Hepatocyte (in vitro differentiated cells): ENCODE results near the gene ZNF628. TPM values are rescaled to one million over a fixed set of nuclear protein-coding genes. Genes with fewer than 3 reads are reported as not detected.

Source experiments
- DNase-seq: peaks from one replicate; pipeline ENCODE4 v3.0.0-alpha.2; 2016; ENCODE audit warnings: low spot score
- H2AFZ ChIP-seq: fragments of 200-600 bp; sonication (generic); 2 replicates; pipeline ENCODE4 v1.6.0; 2016; ENCODE audit warnings: antibody characterized with exemption, mild to moderate bottlenecking
- H3K27ac ChIP-seq: fragments of 200-600 bp; sonication (generic); 2 replicates; pipeline ENCODE4 v1.5.1; 2016; ENCODE audit warnings: mild to moderate bottlenecking
- H3K27me3 ChIP-seq: fragments of 200-600 bp; sonication (generic); 2 replicates; pipeline ENCODE4 v1.6.1; 2016
- H3K36me3 ChIP-seq: fragments of 200-600 bp; sonication (generic); replicated peaks from 2 replicates; pipeline ENCODE4 v1.5.1; 2016; ENCODE audit warnings: low read depth; ENCODE audit not compliant: insufficient read depth
- H3K4me1 ChIP-seq: fragments of 200-600 bp; sonication (generic); 2 replicates; pipeline ENCODE4 v1.5.1; 2016; ENCODE audit warnings: mild to moderate bottlenecking, moderate library complexity; ENCODE audit not compliant: insufficient read depth
- H3K4me2 ChIP-seq: fragments of 200-600 bp; sonication (generic); 2 replicates; pipeline ENCODE4 v1.6.0; 2016
- H3K4me3 ChIP-seq: fragments of 200-600 bp; sonication (generic); 2 replicates; pipeline ENCODE4 v1.5.1; 2016; ENCODE audit warnings: mild to moderate bottlenecking
- H3K79me2 ChIP-seq: fragments of 200-600 bp; sonication (generic); 2 replicates; pipeline ENCODE4 v1.6.0; 2017; ENCODE audit warnings: mild to moderate bottlenecking
- H3K9me2 ChIP-seq: fragments of 200-600 bp; sonication (generic); replicated peaks from 2 replicates; pipeline ENCODE4 v1.6.0; 2017; ENCODE audit warnings: mild to moderate bottlenecking; ENCODE audit not compliant: insufficient read depth
- H3K9me3 ChIP-seq: fragments of 200-600 bp; sonication (generic); 2 replicates; pipeline ENCODE4 v1.5.1; 2016; ENCODE audit warnings: low read depth, mild to moderate bottlenecking
- H4K20me1 ChIP-seq: fragments of 200-600 bp; sonication (generic); 2 replicates; pipeline ENCODE4 v1.6.0; 2016; ENCODE audit warnings: mild to moderate bottlenecking; ENCODE audit not compliant: insufficient read depth, poor library complexity, severe bottlenecking
- EZH2 ChIP-seq: fragments of 200-600 bp; sonication (generic); IDR thresholded peaks from 2 replicates; pipeline ENCODE4 v1.6.1; 2016; ENCODE audit warnings: antibody characterized with exemption, mild to moderate bottlenecking, borderline replicate concordance
- EZH2phosphoT487 ChIP-seq: fragments of 200-600 bp; sonication (generic); IDR thresholded peaks from one replicate; pipeline ENCODE4 v1.6.1; 2018; ENCODE audit warnings: antibody characterized with exemption, mild to moderate bottlenecking, low read depth, moderate library complexity; ENCODE audit not compliant: unreplicated experiment, severe bottlenecking
- WGBS: methylation state at CpG from one replicate; pipeline ENCODE4 v1.1.6; 2016; ENCODE audit warnings: low lambda C conversion rate; ENCODE audit errors: missing lambda C conversion rate; 5-methylcytosine and 5-hydroxymethylcytosine counted together
- polyA plus RNA-seq: library from polyadenylated mRNA; unstranded; fragments of >200 nt; fragmentation: Nextera tagmentation; extraction: Ambion mirVana; gene quantifications from 2 replicates; pipeline ENCODE4 v1.2.1, GENCODE V29; 2016
- total RNA-seq: library from RNA; depleted of rRNA; stranded (reverse); fragments of >200 nt; gene quantifications from 2 replicates; pipeline ENCODE4 v1.2.3, GENCODE V29; 2014
- TF ChIP-seq, protein P1 (sequence below): fragments of 200-600 bp; sonication (generic); IDR thresholded peaks from 2 replicates; pipeline ENCODE4 v1.5.1; 2016; ENCODE audit warnings: antibody characterized with exemption, mild to moderate bottlenecking; ENCODE audit not compliant: poor library complexity

ZNF628 gene
- total and polyA plus RNA-seq, 2 experiments from 2014 or later, result 1.2 to 4.7 TPM

DNA sequence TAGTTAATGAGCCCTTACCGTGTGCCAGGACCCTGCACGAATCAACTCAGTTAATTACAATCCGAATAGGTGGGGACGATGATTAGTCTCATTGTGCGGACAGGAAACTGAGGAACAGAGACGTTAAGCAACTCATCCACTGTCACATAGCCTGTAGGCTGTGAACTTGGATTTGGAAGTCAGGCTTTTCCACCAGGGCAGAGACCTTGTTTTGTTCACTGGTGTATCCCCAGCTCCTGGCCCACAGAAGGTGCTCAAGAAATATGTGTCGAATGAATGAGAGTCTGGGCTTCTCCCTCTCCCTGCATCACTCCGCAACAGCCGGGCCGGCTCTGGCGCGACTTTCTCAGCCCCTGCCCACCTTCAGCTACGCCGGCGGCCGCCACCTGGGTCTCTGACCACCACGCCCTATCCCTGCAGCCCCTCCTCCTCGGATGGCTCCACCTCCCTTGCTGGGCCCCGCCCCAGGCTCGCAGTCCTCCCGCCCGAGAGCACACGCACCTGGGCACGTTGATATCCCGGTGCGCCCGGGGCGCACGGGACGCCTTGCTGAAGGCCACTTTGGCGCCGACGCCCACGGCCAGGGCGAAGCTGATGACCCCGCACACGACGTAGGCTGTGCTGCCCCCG is 34.6 kb upstream of the ZNF628 start:
- no peaks in the 10 kb centered on the region for H3K9me3 ChIP-seq
- peaks cover 63% of the 10 kb centered on the region for H3K27me3 ChIP-seq
- no peaks in the 10 kb centered on the region for H3K36me3 ChIP-seq
- H3K9me2 ChIP-seq, result no peaks in the 10 kb centered on the region
- peak overlapping the region; percentile 46 for H3K4me2 ChIP-seq
- H4K20me1 ChIP-seq, result no peaks in the 10 kb centered on the region
- 3% methylated on average over 27 of the region's 39 CpGs for WGBS
- DNase-seq, result no peak
- no peaks in the 10 kb centered on the region for H3K79me2 ChIP-seq
- no peak overlapping the region for H3K27ac ChIP-seq
- H2AFZ ChIP-seq, result no peak overlapping the region
- no peaks in the 10 kb centered on the region for H3K4me1 ChIP-seq
- no peak overlapping the region for H3K4me3 ChIP-seq
- TF ChIP-seq, protein P1, sequence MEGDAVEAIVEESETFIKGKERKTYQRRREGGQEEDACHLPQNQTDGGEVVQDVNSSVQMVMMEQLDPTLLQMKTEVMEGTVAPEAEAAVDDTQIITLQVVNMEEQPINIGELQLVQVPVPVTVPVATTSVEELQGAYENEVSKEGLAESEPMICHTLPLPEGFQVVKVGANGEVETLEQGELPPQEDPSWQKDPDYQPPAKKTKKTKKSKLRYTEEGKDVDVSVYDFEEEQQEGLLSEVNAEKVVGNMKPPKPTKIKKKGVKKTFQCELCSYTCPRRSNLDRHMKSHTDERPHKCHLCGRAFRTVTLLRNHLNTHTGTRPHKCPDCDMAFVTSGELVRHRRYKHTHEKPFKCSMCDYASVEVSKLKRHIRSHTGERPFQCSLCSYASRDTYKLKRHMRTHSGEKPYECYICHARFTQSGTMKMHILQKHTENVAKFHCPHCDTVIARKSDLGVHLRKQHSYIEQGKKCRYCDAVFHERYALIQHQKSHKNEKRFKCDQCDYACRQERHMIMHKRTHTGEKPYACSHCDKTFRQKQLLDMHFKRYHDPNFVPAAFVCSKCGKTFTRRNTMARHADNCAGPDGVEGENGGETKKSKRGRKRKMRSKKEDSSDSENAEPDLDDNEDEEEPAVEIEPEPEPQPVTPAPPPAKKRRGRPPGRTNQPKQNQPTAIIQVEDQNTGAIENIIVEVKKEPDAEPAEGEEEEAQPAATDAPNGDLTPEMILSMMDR, result no peak
- peak; percentile 93 for TF ChIP-seq EZH2
- peak; percentile 18 for TF ChIP-seq EZH2phosphoT487

DNA sequence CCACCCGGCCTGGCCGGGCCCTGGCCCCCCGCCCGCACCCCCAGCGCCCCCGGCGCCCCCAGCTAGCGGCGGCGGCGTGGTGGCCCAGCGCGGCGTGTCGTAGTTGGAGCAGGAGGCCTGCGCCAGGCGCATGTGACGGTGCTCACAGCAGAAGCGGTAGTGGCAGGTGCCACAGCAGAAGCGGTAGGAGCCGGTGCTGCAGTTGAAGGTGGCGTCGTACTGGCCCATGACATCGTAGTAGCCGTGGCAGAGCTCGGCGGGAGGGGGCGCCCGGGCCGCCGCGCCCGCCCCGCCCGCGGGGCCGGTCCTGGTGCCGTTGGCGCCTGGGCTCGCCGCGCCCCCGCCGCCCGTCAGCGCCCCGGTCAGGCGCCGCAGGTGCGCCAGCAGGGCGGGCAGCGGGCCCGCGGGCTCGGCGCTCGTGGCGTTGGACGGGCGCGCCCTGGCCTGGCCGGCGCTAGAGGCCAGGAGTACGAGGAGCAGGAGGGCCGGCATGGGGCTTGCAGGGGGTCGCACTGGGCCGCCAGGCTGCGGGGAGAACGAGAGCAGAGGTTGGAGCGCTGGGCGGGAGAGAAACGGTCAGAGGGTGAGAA is 34.0 kb upstream of the ZNF628 start:
- no peaks in the 10 kb centered on the region for H3K36me3 ChIP-seq
- DNase-seq, result no peak
- H3K4me2 ChIP-seq, result peak overlapping the region; percentile 46
- no peak overlapping the region for H3K4me3 ChIP-seq
- H3K4me1 ChIP-seq, result no peaks in the 10 kb centered on the region
- peaks cover 70% of the 10 kb centered on the region for H3K27me3 ChIP-seq
- H3K9me3 ChIP-seq, result no peaks in the 10 kb centered on the region
- 3% methylated on average over 49 of the region's 72 CpGs for WGBS
- TF ChIP-seq EZH2phosphoT487 (no peak), EZH2 (no peak)
- TF ChIP-seq, protein P1, result no peak
- H3K27ac ChIP-seq, result no peak overlapping the region
- H3K79me2 ChIP-seq, result no peaks in the 10 kb centered on the region
- H3K9me2 ChIP-seq, result no peaks in the 10 kb centered on the region
- H2AFZ ChIP-seq, result no peak overlapping the region
- H4K20me1 ChIP-seq, result no peaks in the 10 kb centered on the region

DNA sequence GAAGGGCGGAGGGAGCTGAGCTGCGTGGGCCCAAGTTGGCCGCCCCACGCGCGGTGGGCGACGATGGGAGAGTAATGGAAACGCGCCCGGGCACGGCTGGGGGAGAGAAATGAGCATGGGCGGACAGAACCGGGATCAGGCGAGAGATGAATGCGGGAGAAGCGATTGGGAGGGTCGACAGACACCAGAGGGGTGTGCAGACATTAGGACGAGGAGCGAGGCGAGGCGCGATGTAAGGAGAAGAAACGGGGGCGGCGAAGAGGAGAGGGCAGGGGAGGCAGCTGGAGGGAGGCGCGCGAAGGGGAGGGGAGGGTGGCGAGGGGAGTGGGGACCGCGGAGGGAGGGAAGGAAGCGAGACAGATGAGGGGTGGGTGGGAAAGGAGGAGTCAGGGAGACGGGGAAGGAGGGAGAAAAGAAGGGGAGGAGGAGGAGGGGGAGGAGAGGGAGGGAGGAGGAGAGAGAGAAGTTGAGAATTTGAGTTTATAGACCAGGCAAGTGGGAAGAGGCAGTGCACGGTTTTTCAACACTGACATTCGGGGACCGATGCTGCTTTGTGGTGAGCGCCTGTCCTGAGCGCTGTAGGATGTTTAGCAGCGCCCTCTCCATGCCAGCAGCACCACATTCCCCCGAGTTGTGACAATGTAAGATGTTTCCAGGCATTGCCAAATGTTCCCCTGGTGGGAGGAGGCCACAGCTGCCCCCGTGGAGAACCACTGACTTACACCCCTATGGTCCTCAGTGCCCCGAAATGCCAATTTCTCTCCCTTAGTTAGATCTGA is 33.2 kb upstream of the ZNF628 start, which contains the start of gene SHISA7:
SHISA7 (minus strand) TSS at position 256 of the 779 bp plus-strand sequence. CDS start 437 bp downstream, outside the sequence.
- no peaks in the 10 kb centered on the region for H4K20me1 ChIP-seq
- H3K9me2 ChIP-seq, result no peaks in the 10 kb centered on the region
- WGBS, result 4% methylated on average over 12 of the region's 43 CpGs
- H3K27ac ChIP-seq, result no peak within 1 kb of the TSS
- TF ChIP-seq EZH2phosphoT487 (no peak), EZH2 (no peak)
- TF ChIP-seq, protein P1, result no peak
- H3K36me3 ChIP-seq, result no peaks in the 10 kb centered on the region
- no peak within 1 kb of the TSS for H2AFZ ChIP-seq
- no peak for DNase-seq
- H3K27me3 ChIP-seq, result peaks cover 73% of the 10 kb centered on the region
- H3K9me3 ChIP-seq, result no peaks in the 10 kb centered on the region
- no peak within 1 kb of the TSS for H3K4me3 ChIP-seq
- H3K79me2 ChIP-seq, result no peaks in the 10 kb centered on the region
- H3K4me2 ChIP-seq, result peak within 1 kb of the TSS; percentile 46
- no peaks in the 10 kb centered on the region for H3K4me1 ChIP-seq
